Measurements from ENCODE around the gene NEK3. TPM values are rescaled to one million over a fixed set of nuclear protein-coding genes. Genes with fewer than 3 reads are reported as not detected.
"Not testable (repeated sequence)": the region's sequence is repeated elsewhere in the genome, so short reads cannot be mapped to it uniquely, and the experiment has no call there.

Gene NEK3
- polyA plus RNA-seq (ENCODE audit: insufficient read length in 3 of 3), result 10 to 100 TPM; 27.3 to 33.4 (median 28.5) TPM

DNA sequence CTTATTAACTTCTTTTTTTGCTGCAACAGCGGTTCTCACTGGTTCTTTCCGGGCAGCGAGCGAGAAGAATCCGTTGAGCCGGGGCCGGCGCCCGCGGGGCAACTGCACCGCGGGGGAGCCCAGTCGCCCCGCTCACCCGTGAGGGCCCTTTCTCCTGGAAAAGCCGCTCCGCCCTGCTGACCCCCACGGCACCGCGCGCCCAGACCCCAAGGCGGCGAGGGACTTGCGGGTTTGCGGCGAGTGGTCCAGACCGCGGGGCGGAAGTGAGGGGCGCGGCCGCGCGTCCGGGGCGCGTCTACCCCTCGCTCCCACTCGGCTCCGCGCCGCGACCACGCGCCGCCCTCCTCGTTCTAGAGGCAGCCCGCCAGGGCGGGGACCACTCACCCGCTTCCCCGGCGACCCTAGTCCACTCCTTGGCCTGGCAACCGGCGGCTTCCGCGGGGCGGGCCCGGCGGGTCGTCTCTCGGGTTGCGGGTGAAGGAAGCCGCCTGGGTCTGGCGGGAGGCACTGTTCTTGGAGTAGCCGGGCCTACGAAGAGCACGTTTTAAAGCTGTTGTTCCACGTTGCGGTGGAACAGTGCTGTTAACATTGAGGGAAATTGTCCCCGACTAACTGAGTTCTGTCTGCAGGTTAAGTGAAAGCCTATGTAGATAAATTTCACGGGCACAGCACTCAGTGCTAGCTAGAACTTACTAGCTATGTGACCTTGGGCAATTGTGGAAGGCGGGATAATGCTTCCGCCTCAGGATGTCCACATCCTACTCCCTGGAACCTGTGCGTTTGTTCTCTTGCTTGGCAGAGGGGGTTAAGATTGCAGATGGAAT, at the start of gene NEK3:
NEK3 (minus strand) TSS at position 439 of the 824 bp plus-strand sequence. CDS start 3,406 bp downstream, outside the sequence.
- DNase-seq (ENCODE audit: low read depth in 3 of 3, low spot score in 2 of 3), result peak in 2 of 3 donors; percentile 61 to 63

DNA sequence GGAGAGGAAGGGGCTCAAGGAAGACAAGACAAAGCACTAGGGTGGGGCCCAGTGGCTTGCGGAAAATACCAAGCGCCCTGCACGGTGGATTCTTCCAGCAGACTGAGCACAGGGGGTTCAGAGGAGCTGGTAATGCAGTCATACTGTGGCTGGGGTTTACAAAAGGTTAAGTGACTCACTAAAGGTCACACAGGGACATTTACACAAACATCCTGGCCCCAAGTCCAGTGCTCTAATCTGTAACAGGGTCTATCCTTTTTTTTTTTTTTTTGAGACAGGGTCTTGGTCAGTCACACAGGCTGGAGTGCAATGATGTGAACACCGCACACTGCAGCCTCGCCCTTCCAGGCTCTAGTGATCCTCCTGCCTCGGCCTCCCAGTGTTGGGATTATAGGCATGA, 49.0 kb upstream of the NEK3 start:
- DNase-seq (ENCODE audit: low read depth in 3 of 3, low spot score in 2 of 3), result not testable (repeated sequence)

- not testable (repeated sequence) for DNase-seq (ENCODE audit: low read depth in 3 of 3, low spot score in 2 of 3)
These were observed 48.5 kb upstream of the NEK3 start for GRCh38 chr13:52207896-52208295.

- not testable (repeated sequence) for DNase-seq (ENCODE audit: low read depth in 3 of 3, low spot score in 2 of 3)
These were observed 47.9 kb upstream of the NEK3 start for GRCh38 chr13:52207337-52207736.

DNA sequence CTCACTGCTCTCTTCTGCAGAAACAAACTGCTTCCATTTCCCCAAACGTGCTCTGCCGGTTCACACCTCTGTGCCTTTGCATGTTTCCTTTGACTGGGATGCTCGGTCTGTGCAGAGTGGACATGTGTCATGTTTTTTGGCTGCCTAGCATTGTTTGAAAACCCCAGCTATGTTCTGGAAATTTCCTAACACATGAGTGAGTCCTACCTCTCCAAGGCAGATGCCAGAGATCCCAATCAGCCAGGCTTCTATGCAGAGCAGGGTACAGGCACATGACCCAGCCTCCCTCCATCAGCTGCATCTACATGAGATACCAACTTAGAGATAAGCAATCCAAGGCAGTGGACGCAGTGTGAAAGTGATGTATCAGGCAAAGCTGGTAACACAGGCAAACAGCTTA, 45.1 kb upstream of the NEK3 start:
- DNase-seq (ENCODE audit: low read depth in 3 of 3, low spot score in 2 of 3), result not testable (repeated sequence)

DNA sequence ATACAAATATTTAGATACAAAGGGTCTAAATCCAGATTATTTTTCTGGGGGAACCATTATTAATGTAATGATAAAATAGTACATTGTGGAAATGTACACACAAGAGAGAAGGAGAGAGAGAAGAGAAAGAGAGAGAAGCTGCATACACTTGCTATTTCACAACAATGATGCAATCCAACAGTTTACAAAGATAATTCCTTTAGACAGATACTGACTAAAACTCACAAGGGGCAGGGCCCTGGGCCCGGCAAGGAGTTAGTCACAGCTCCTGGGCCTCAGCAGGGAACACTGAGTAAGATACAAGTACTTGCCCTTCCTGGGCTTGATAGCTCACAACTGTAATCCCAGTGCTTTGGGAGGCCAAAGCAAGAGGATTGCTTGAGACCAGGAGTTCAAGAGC, 44.5 kb upstream of the NEK3 start:
- DNase-seq (ENCODE audit: low read depth in 3 of 3, low spot score in 2 of 3), result not testable (repeated sequence)

- DNase-seq (ENCODE audit: low read depth in 3 of 3, low spot score in 2 of 3), result not testable (repeated sequence)
These were observed 43.1 kb upstream of the NEK3 start for GRCh38 chr13:52202506-52202905.

- DNase-seq (ENCODE audit: low read depth in 3 of 3, low spot score in 2 of 3), result peak in 1 of 3 donors; percentile 5
These were observed 42.2 kb upstream of the NEK3 start for GRCh38 chr13:52201439-52202193.

- peak in 2 of 3 donors; percentile 39 to 46 for DNase-seq (ENCODE audit: low read depth in 3 of 3, low spot score in 2 of 3)
These were observed 36.0 kb upstream of the NEK3 start for GRCh38 chr13:52195401-52195837.

GRCh38 chr13:52194184-52194868, 34.9 kb upstream of the NEK3 start:
- DNase-seq (ENCODE audit: low read depth in 3 of 3, low spot score in 2 of 3), result peak; percentile 72 to 76 (median 76)

DNA sequence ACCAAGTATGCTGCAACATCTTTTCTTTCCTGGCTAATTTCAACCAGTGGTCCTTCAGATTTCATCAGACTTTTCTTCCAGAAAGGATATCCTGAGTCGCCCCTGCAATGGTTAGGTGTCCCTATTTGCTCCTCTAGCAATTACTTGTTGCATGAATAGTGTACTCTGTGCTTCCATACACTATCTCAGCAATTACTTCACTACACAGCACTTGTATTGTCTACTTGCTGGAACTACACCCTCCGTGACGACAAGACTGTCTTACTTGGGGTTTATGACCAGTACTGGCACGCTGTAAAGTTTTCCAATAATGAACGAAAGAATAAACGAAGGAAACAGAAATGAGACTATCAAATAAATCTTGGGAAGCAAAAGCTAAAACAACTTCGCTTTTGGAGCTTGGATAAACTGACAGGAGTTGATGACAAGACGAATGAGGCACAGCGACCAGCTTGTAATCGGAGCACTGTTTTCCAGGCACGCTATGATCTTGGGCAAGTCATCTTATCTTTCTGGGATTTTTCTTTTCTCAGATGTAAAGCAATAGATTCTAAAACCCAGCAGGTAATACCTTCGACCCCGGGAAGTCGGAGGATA, 34.3 kb upstream of the NEK3 start:
- not testable (repeated sequence) for DNase-seq (ENCODE audit: low read depth in 3 of 3, low spot score in 2 of 3)

- DNase-seq (ENCODE audit: low read depth in 3 of 3, low spot score in 2 of 3), result not testable (repeated sequence)
These were observed 28.2 kb upstream of the NEK3 start for GRCh38 chr13:52187424-52188187.

DNA sequence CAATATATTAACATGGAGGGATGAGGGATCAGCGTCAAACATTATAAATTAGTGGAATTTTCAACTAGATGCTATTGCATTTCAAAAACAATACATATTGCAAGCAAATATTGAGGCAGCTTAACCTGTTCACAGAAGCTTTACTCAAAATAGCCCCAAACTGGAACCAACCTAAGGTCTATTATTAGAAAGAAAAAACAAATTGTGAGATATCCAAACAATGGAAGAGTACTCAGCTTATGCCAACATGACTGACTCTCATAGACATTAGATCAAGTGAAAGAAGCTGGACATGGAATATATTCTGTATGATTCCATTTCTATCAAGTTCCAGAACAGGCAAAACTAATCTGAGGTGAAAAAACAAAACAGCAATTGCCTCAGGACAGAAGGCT, 27.6 kb upstream of the NEK3 start:
- DNase-seq (ENCODE audit: low read depth in 3 of 3, low spot score in 2 of 3), result no peak

GRCh38 chr13:52181316-52181954, 22.0 kb upstream of the NEK3 start:
- not testable (repeated sequence) for DNase-seq (ENCODE audit: low read depth in 3 of 3, low spot score in 2 of 3)

GRCh38 chr13:52179925-52180324, 20.5 kb upstream of the NEK3 start:
- DNase-seq (ENCODE audit: low read depth in 3 of 3, low spot score in 2 of 3), result no peak

DNA sequence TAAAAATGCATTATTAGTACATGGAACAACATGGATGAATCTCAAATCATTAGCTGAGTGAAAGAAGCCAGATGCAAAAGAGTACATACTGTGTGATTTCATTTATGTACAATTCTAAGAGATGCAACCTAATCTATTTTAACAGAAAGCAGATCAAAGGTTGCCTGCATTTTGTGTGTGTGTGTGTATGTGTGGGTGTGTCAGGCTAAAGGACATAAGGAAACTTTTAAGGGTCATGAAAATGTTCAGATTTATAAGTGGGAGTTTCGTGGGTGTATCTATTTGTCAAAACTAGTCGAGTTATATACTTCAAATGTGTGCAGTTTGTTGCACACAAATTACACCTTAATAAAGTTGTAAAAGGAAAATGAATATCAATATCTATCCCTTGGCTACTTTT, 17.9 kb upstream of the NEK3 start:
- no peak for DNase-seq (ENCODE audit: low read depth in 3 of 3, low spot score in 2 of 3)

GRCh38 chr13:52173970-52174369, 14.6 kb upstream of the NEK3 start:
- not testable (repeated sequence) for DNase-seq (ENCODE audit: low read depth in 3 of 3, low spot score in 2 of 3)

GRCh38 chr13:52173373-52173772, 14.0 kb upstream of the NEK3 start:
- no peak for DNase-seq (ENCODE audit: low read depth in 3 of 3, low spot score in 2 of 3)

GRCh38 chr13:52171686-52172085, 12.3 kb upstream of the NEK3 start:
- not testable (repeated sequence) for DNase-seq (ENCODE audit: low read depth in 3 of 3, low spot score in 2 of 3)
